T47D (cell line): ENCODE measurements around the gene CFI.

Experiments used
- DNase-seq, 2 experiments: peaks; one replicate each; pipeline versions ENCODE4 v3.0.0 to v3.0.0-alpha.2; 2011 to 2012; ENCODE audit warnings: low read depth in 1 of 2, low spot score in 1 of 2
- JUND ChIP-seq: IDR thresholded peaks from 2 replicates; pipeline ENCODE4 v1.6.1; 2012; ENCODE audit warnings: low read depth
- in situ Hi-C: cut with HindIII; loops from 2 replicates; pipeline ENCODE4 v1.10.0; 2016; ENCODE audit warnings: low sequenced_read_pairs, low pct_unique_long_range_greater_than_20kb

Gene CFI

GRCh38 chr4:109738104-109738872, 63.5 kb downstream of the CFI start:
- no peak for DNase-seq
- no peak for TF ChIP-seq JUND
- in situ Hi-C loops: no loop called here

GRCh38 chr4:109735566-109736365, 66.0 kb downstream of the CFI start:
- in situ Hi-C loops: no loop called here
- DNase-seq: no peak
- TF ChIP-seq JUND: no peak

DNA sequence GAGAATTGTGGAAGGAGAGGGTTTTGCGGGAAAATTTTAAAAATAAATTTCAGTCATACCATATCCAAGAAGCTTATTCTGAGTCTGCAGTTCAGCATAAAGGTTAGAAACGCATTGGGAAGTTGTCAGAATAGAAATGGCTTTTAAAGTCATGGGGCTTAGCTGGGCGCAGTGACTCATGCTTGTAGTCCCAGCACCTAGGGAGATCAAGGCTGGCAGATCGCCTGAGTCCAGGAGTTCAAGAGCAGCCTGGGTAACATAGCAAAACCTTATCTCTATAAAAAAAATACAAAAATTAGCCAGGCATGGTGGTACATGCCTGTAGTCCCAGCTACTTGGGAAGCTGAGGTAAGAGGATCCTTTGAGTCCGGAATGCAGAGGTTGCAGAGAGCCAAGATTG, 68.1 kb downstream of the CFI start:
- in situ Hi-C loops: no loop called here
- DNase-seq: no peak
- no peak for TF ChIP-seq JUND

- in situ Hi-C loops: no loop called here
- no peak for TF ChIP-seq JUND
- no peak for DNase-seq
Observed at GRCh38 chr4:109730619-109731545, 70.9 kb downstream of the CFI start.

DNA sequence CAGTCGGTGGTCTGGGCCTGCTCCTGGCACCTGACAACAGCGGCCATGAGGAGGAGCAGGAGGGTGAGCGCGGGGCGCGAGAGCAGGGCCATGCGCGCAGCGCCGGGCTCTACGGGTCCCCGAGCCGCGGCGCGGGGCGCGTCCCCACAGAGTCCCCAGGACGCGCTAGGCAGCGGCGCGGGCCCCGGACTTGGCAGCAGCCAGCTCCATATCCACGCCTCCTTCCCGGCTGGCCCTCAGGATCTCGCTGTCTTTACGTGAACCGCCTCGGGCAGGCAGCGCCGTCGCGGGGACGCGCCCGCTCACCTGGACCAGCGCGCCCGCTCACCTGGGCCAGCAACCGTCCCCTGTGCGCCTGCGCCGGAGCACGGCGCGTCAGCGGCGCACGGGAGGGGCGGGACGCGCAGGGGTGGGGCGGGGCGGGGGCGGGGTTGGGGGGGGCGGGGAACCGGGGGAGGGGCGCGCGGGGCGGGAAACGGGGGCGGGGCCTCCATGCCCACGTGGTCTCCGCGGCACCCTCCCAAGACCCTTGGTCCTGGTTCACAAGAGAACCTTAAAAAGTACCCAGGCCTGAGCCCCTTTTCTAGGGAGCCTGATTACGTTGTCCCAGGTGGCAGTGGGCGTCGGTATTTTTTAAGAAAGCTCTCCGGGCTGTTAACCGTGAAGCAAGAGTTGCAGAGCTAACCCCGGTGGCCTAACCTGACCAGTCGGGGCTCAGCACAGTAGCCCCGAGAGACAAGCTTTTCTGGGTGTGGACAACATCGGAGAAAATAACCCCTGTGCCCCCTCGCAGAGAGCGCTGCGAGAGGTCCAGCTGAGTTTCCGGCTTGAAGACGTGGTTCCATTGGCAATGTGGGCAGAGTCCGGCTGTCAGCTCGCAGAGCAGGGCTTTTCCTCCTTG, 71.8 kb downstream of the CFI start, which contains the start of gene PLA2G12A:
TSS of gene PLA2G12A (minus strand) at position 353 of the 901 bp plus-strand sequence. CDS start at position 92, 261 bp downstream.
- TF ChIP-seq JUND: no peak
- in situ Hi-C loops: no loop called here
- DNase-seq: peak; percentile 77 to 95

- DNase-seq: peak in 1 of 2 experiments; percentile 3
- in situ Hi-C loops: no loop called here
- TF ChIP-seq JUND: no peak
Observed at GRCh38 chr4:109729117-109729717, 72.6 kb downstream of the CFI start.

- peak in 1 of 2 experiments; percentile 3 for DNase-seq
- TF ChIP-seq JUND: no peak
- in situ Hi-C loops: no loop called here
Observed at GRCh38 chr4:109728385-109728784, 73.4 kb downstream of the CFI start.

- in situ Hi-C loops: no loop called here
- no peak for TF ChIP-seq JUND
- no peak for DNase-seq
Observed at GRCh38 chr4:109723110-109723509, 78.7 kb downstream of the CFI start.

- no peak for DNase-seq
- in situ Hi-C loops: no loop called here
- TF ChIP-seq JUND: no peak
Observed at GRCh38 chr4:109722357-109722756, 79.4 kb downstream of the CFI start.

DNA sequence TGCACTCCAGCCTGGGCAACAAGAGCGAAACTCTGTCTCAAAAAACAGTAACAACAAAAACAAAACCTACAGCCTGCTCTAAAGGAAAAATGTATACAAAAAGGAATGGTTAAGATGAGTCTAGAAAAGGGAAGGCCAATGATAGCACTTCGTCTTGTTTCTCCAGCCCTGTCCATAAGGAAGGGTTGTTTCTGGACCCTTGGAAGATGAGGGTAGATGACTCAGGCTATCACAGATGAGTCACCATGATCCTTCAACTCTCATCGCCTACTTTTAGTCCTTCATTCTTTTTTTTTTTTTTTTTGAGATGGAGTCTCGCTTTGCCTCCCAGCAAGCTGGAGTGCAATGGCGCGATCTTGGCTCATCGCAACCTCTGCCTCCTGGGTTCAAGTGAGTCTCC, 80.8 kb downstream of the CFI start:
- no peak for TF ChIP-seq JUND
- no peak for DNase-seq

GRCh38 chr4:109719604-109720003, 82.2 kb downstream of the CFI start:
- DNase-seq: no peak
- TF ChIP-seq JUND: no peak
- in situ Hi-C loops: no loop called here

More for the DNA sequence above, 80.8 kb downstream of the CFI start:
- in situ Hi-C loops: no loop called here
